ENCODE measurements around the gene BCKDHB. TPM values are rescaled to one million over a fixed set of nuclear protein-coding genes. Genes with fewer than 3 reads are reported as not detected.

Gene BCKDHB
- total RNA-seq, 6 donors from 2014 or later: 12.8 to 26.2 (median 14.5) TPM

DNA sequence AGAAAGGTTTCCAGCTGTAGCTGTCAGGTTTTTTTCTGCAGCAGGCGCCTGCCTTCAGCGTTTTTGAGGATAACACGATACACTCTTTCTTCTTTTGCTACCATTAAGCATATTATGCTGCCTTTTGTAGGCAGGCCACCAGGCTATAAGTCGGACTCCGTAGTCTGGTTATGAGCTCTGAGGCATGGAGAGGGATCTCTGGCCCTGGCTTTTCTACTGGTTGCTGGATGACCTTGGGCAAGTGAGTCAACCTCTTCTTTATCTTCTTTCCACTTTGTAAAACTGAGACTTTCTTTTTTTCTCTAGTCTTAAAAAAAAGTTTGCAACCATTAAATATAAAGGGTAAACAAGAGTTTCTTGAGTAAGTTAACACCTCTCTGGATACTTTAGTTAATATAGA lies 120.2 kb downstream of the BCKDHB start:
- WGBS, 2 donors: 88 to 97% methylated on average over 5 of the region's 5 CpGs
- ATAC-seq (ENCODE audit: low FRiP score in 2 of 2) (no peak), DNase-seq (no peak)
- no peaks in the 10 kb centered on the region for H3K27me3 ChIP-seq
- H3K4me3 ChIP-seq: no peak overlapping the region
- H3K9me3 ChIP-seq: no peaks in the 10 kb centered on the region
- H3K36me3 ChIP-seq: no peaks in the 10 kb centered on the region
- TF ChIP-seq POLR2AphosphoS5 (IDR thresholded peaks at IDR 0.05): no peak
- TF ChIP-seq POLR2A (IDR thresholded peaks at IDR 0.05): no peak
- no peak for TF ChIP-seq EP300 (IDR thresholded peaks at IDR 0.05)
- TF ChIP-seq, protein P1, sequence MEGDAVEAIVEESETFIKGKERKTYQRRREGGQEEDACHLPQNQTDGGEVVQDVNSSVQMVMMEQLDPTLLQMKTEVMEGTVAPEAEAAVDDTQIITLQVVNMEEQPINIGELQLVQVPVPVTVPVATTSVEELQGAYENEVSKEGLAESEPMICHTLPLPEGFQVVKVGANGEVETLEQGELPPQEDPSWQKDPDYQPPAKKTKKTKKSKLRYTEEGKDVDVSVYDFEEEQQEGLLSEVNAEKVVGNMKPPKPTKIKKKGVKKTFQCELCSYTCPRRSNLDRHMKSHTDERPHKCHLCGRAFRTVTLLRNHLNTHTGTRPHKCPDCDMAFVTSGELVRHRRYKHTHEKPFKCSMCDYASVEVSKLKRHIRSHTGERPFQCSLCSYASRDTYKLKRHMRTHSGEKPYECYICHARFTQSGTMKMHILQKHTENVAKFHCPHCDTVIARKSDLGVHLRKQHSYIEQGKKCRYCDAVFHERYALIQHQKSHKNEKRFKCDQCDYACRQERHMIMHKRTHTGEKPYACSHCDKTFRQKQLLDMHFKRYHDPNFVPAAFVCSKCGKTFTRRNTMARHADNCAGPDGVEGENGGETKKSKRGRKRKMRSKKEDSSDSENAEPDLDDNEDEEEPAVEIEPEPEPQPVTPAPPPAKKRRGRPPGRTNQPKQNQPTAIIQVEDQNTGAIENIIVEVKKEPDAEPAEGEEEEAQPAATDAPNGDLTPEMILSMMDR (IDR thresholded peaks at IDR 0.05): no peak
- no peaks in the 10 kb centered on the region for H3K4me1 ChIP-seq
- H3K27ac ChIP-seq: no peak overlapping the region

GRCh38 chr6:80227545-80228105 lies 121.2 kb downstream of the BCKDHB start:
- TF ChIP-seq EP300 (IDR thresholded peaks at IDR 0.05) (no peak), POLR2A (IDR thresholded peaks at IDR 0.05) (no peak), POLR2AphosphoS5 (IDR thresholded peaks at IDR 0.05) (no peak)
- TF ChIP-seq, protein P1 (IDR thresholded peaks at IDR 0.05): no peak
- H3K4me3 ChIP-seq: no peak overlapping the region
- WGBS, 2 donors: 85 to 88% methylated on average over 2 of the region's 2 CpGs

GRCh38 chr6:80233262-80233661 lies 126.8 kb downstream of the BCKDHB start:
- WGBS, 2 donors: 78 to 86% methylated on average over 1 of the region's 1 CpG
- Histone ChIP-seq H3K9me3 (no peaks in the 10 kb centered on the region), H3K4me1 (no peaks in the 10 kb centered on the region), H3K27me3 (no peaks in the 10 kb centered on the region), H3K4me3 (no peak overlapping the region), H3K27ac (no peak overlapping the region), H3K36me3 (no peaks in the 10 kb centered on the region)
- no peak for DNase-seq
- no peak for TF ChIP-seq POLR2AphosphoS5 (IDR thresholded peaks at IDR 0.05)
- TF ChIP-seq POLR2A (IDR thresholded peaks at IDR 0.05): no peak
- TF ChIP-seq, protein P1 (IDR thresholded peaks at IDR 0.05): no peak
- TF ChIP-seq EP300 (IDR thresholded peaks at IDR 0.05): no peak
- no peak for ATAC-seq (ENCODE audit: low FRiP score in 2 of 2)

More at GRCh38 chr6:80227545-80228105, 121.2 kb downstream of the BCKDHB start:
- H3K27me3 ChIP-seq: no peaks in the 10 kb centered on the region
- H3K27ac ChIP-seq: no peak overlapping the region
- DNase-seq (no peak), ATAC-seq (ENCODE audit: low FRiP score in 2 of 2) (no peak)
- no peaks in the 10 kb centered on the region for H3K4me1 ChIP-seq
- H3K36me3 ChIP-seq: no peaks in the 10 kb centered on the region
- H3K9me3 ChIP-seq: no peaks in the 10 kb centered on the region

DNA sequence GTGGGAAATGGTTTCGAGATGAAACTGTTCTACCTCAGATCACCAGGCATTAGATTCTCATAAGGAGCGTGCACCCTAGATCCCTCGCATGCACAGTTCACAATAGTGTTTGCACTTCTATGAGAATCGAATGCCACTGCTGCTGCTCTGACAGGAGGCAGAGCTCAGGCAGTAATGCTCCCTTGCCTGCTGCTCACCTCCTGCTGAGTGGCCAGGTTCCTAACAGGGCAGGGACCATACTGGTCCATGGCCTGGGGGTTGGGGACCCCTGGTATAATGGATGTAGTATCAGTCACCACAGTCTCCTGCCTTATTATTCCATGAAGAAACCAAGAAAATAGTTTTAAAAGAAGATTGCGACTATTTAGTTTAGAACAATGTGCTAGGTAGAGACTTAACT lies 127.5 kb downstream of the BCKDHB start:
- WGBS, 2 donors: 85 to 92% methylated on average over 5 of the region's 5 CpGs
- H3K27me3 ChIP-seq: no peaks in the 10 kb centered on the region
- H3K27ac ChIP-seq: no peak overlapping the region
- H3K36me3 ChIP-seq: no peaks in the 10 kb centered on the region
- H3K4me3 ChIP-seq: no peak overlapping the region
- no peak for TF ChIP-seq POLR2AphosphoS5 (IDR thresholded peaks at IDR 0.05)
- TF ChIP-seq EP300 (IDR thresholded peaks at IDR 0.05): no peak
- TF ChIP-seq, protein P1 (IDR thresholded peaks at IDR 0.05): no peak
- TF ChIP-seq POLR2A (IDR thresholded peaks at IDR 0.05): no peak
- H3K9me3 ChIP-seq: no peaks in the 10 kb centered on the region
- H3K4me1 ChIP-seq: no peaks in the 10 kb centered on the region
- ATAC-seq (ENCODE audit: low FRiP score in 2 of 2): no peak
- no peak for DNase-seq

DNA sequence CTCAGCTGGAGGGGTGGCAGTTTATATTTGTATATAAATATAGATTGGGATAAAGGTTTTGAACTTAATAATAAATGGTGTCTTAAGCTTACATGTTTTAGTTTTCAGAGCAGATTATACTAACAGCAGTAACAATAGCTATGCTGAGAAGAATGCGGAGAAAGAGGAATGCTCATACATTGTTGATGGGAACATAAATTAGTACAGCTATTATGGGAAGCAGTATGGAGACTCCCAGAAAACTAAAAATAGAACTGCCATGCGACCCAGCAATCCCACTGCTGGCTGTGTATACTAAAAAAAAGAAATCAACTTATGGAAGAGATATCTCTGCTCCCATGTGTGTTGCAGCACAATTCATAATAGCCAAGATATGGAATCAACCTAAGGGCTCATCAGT lies 127.9 kb downstream of the BCKDHB start:
- Histone ChIP-seq H3K4me1 (no peaks in the 10 kb centered on the region), H3K27me3 (no peaks in the 10 kb centered on the region), H3K27ac (no peak overlapping the region), H3K9me3 (no peaks in the 10 kb centered on the region), H3K4me3 (no peak overlapping the region), H3K36me3 (no peaks in the 10 kb centered on the region)
- TF ChIP-seq POLR2A (IDR thresholded peaks at IDR 0.05): no peak
- no peak for TF ChIP-seq EP300 (IDR thresholded peaks at IDR 0.05)
- 75 to 86% methylated on average over 2 of the region's 2 CpGs for WGBS, 2 donors
- no peak for DNase-seq
- ATAC-seq (ENCODE audit: low FRiP score in 2 of 2): no peak

Measured in upper lobe of left lung (tissue), 6 donors.